KG1 (cell line): Measurements from ENCODE around the gene S100A13.

ENCODE experiments used
- DNase-seq: peaks from one replicate; lab custom pipeline; 2025; lab: John Stamatoyannopoulos, UW

Gene S100A13

GRCh38 chr1:153626477-153626903 lies 815 bp downstream of the S100A13 start:
- no peak for DNase-seq

- DNase-seq, result no peak
Observed at GRCh38 chr1:153624965-153625611, 2.2 kb downstream of the S100A13 start.

- no peak for DNase-seq
Observed at GRCh38 chr1:153623101-153623500, 4.2 kb downstream of the S100A13 start.

GRCh38 chr1:153619171-153619570 lies 8.1 kb downstream of the S100A13 start:
- DNase-seq, result no peak

GRCh38 chr1:153617663-153618062 lies 9.6 kb downstream of the S100A13 start:
- peak; percentile 39 for DNase-seq

GRCh38 chr1:153616917-153617311 lies 10.4 kb downstream of the S100A13 start:
- no peak for DNase-seq

GRCh38 chr1:153616144-153616916 lies 11.0 kb downstream of the S100A13 start, which contains the start of gene S100A14:
TSS of gene S100A14 (minus strand) at chr1:153616325. CDS start at chr1:153615858, 467 bp downstream.
- DNase-seq, result no peak

GRCh38 chr1:153615406-153615805 lies 11.9 kb downstream of the S100A13 start:
- no peak for DNase-seq

GRCh38 chr1:153614906-153615305 lies 12.4 kb downstream of the S100A13 start:
- no peak for DNase-seq

GRCh38 chr1:153614189-153614900 lies 13.0 kb downstream of the S100A13 start:
- DNase-seq, result no peak

- no peak for DNase-seq
Observed at GRCh38 chr1:153613406-153613805, 13.9 kb downstream of the S100A13 start.

GRCh38 chr1:153612755-153613331 lies 14.5 kb downstream of the S100A13 start, which contains the start of gene S100A16:
TSS of gene S100A16 (minus strand) at chr1:153613137. CDS start at chr1:153608151, 4,986 bp downstream.
- DNase-seq, result no peak

- DNase-seq, result no peak
Observed at GRCh38 chr1:153612111-153612754, 15.1 kb downstream of the S100A13 start.

- DNase-seq, result no peak
Observed at GRCh38 chr1:153611356-153611755, 15.9 kb downstream of the S100A13 start.

- no peak for DNase-seq
Observed at GRCh38 chr1:153610811-153611301, 16.4 kb downstream of the S100A13 start.

- DNase-seq, result no peak
Observed at GRCh38 chr1:153610334-153610733, 17.0 kb downstream of the S100A13 start.

- no peak for DNase-seq
Observed at GRCh38 chr1:153609585-153609907, 17.8 kb downstream of the S100A13 start.

- no peak for DNase-seq
Observed at GRCh38 chr1:153608742-153609584, 18.3 kb downstream of the S100A13 start.

- DNase-seq, result no peak
Observed at GRCh38 chr1:153608089-153608682, 19.1 kb downstream of the S100A13 start.

GRCh38 chr1:153607381-153607780 lies 19.9 kb downstream of the S100A13 start:
- no peak for DNase-seq
